ENCODE data around the gene BIRC5. TPM values are rescaled to one million over a fixed set of nuclear protein-coding genes. Genes with fewer than 3 reads are reported as not detected.

Gene BIRC5
- total RNA-seq, 1 experiment from 2014 or later, result 140 TPM

DNA sequence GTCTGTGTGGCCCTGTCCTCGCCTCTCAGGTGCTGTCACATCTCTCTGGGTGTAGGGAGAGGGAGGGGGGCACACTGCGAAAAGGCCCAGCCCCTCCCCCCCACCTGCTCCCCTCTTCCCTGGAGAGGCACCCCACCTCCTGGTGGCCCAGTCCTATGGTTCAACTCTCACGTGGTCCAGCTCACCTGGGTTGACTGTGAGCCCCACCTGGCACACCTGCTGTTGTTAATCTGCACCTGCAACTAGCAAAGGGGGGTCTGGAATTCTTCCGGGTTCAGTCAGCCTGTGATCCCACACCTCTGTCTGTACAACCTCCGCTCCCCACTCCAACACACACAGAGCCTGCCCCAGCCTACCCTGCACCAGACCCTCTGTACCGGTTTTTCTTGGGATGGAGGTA is 47.6 kb upstream of the BIRC5 start:
- H3K9me2 ChIP-seq (ENCODE audit: insufficient read depth), result no peaks in the 10 kb centered on the region
- H4K20me1 ChIP-seq (ENCODE audit: insufficient read depth), result peaks cover 5% of the 10 kb centered on the region; the same call in 1 of the 2 replicates
- ChIA-PET POLR2A (interaction anchor here (1.6 kb wide), 1 partner anchor 20 kb away, joined by 3 read pairs; the partner anchor contains the start of genes AFMID and TK1), CTCF (interaction anchor here (1.6 kb wide), 1 partner anchor 85 kb away, joined by 4 read pairs; no protein-coding TSS in a partner anchor), RAD21 (ENCODE audit: low non-redundant PET in 1 of 2, low total read pairs in 2 of 2, uncharacterized antibody in 2 of 2, unreplicated experiment in 2 of 2) (no interaction called here)
- peaks cover 22 to 41% of the 10 kb centered on the region in 2 experiments; a peak in 3 of 4 replicates for H3K4me1 ChIP-seq (ENCODE audit: control insufficient read depth in 1 of 2, insufficient read depth in 2 of 2, low read length in 2 of 2)
- DNase-seq (ENCODE audit: low read depth, low spot score) (no peak), ATAC-seq (no peak)
- no peak overlapping the region for H3K4me2 ChIP-seq (ENCODE audit: low read length)
- intact Hi-C loops (cut with micrococcal nuclease), result loop anchor here (5.0 kb wide), 1 partner anchor 811 kb away; the partner anchor contains the start of gene LGALS3BP
- H3K27me3 ChIP-seq (ENCODE audit: insufficient read depth, low read length), result no peaks in the 10 kb centered on the region
- H3K27ac ChIP-seq (ENCODE audit: low read depth, low read length), result no peak overlapping the region
- H3K36me3 ChIP-seq (ENCODE audit: control insufficient read depth in 1 of 2, insufficient read depth in 2 of 2, low read length in 2 of 2), result peaks cover 4 to 6% of the 10 kb centered on the region in 2 experiments; a peak in 3 of 4 replicates
- no peak overlapping the region for H3K9ac ChIP-seq (ENCODE audit: low read length)
- no peaks in the 10 kb centered on the region for H3K9me3 ChIP-seq (ENCODE audit: control insufficient read depth in 1 of 2, insufficient read depth in 1 of 2, low read depth in 1 of 2, low read length in 2 of 2)
- BruUV-seq (replicated peaks), result no TSS peak
- TF ChIP-seq JUND (IDR thresholded peaks at IDR 0.05) (no peak), YY1 (IDR thresholded peaks at IDR 0.05; ENCODE audit: extremely low read depth, insufficient replicate concordance, low read depth, low read length) (no peak), CBX3 (IDR thresholded peaks at IDR 0.05; ENCODE audit: low read depth) (no peak), CTCF (IDR thresholded peaks at IDR 0.05 in 2 of 3, conservative IDR thresholded peaks at IDR 0.05 in 1 of 3; ENCODE audit: borderline replicate concordance in 1 of 3, insufficient read depth in 1 of 3, low read depth in 2 of 3, low read length in 2 of 3) (no peak), ZNF274 (IDR thresholded peaks at IDR 0.05; ENCODE audit: low read depth, low read length) (no peak), CEBPB (IDR thresholded peaks at IDR 0.05; ENCODE audit: low read depth) (no peak)
- no peak overlapping the region for H2AFZ ChIP-seq (ENCODE audit: low read depth, low read length, poor library complexity, severe bottlenecking)
- H3K4me3 ChIP-seq (replicated peaks in 1 of 2; ENCODE audit: low read depth in 1 of 2, low read length in 2 of 2), result no peak overlapping the region
- peaks cover 27% of the 10 kb centered on the region for H3K79me2 ChIP-seq (ENCODE audit: insufficient read depth, low read length)

All from HCT116 (cell line).